ENCODE measurements around the gene ACOX3. TPM values are rescaled to one million over a fixed set of nuclear protein-coding genes. Genes with fewer than 3 reads are reported as not detected.

ACOX3 gene
- total and polyA plus RNA-seq, 2 of the 8 experiments (the other 6 are each of a cell fraction or from before 2014, with no cell fraction given) = 2.5 to 9.9 TPM

DNA sequence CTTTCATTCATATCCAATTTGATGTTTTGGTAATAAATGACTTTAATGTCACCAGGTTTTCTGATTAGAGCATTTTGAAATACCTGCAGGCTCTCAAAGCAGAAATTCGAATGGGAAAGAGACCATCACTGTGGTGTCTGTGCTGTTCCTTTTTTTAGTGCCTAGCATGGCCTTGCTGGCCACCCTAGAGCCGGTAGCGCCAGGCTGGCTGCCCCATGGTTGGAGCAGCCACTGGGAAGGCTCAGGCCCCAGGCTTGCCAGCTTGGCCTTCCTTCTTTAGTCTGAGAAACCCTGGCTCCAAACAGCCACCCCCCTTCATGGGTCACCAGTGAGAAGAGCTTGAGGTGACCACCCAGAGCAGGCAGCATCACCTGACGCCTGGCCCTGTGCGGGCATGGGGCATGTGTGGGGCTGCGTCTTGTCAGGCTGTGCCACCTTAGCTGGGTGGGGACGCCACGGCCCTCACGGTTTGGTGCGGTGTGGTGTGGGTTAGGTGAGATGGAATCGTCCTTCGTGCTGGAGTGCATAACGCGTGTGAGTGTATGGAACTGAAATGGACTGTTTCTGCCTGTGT is 30.0 kb upstream of the ACOX3 start:
- Histone ChIP-seq H3K9me3 (ENCODE audit: insufficient read depth in 2 of 2, low read depth in 1 of 2, low read length in 1 of 2) (no peaks in the 10 kb centered on the region), H3K79me2 (ENCODE audit: control insufficient read depth in 1 of 2, insufficient read depth in 2 of 2, low read length in 2 of 2) (no peaks in the 10 kb centered on the region), H3K56ac (replicated peaks; ENCODE audit: insufficient read length, low read depth, low read length) (no peak overlapping the region), H3K36me3 (ENCODE audit: control insufficient read depth in 2 of 4, insufficient read depth in 4 of 4, low read length in 3 of 4) (peaks cover 3 to 16% (median 8%) of the 10 kb centered on the region in 4 experiments; a peak in 5 of 8 replicates), H2BK5ac (ENCODE audit: low read depth, low read length) (no peak overlapping the region), H3K4me3 (ENCODE audit: extremely low read depth in 1 of 4, insufficient read depth in 2 of 4, low read depth in 3 of 4, low read length in 4 of 4) (no peak overlapping the region), H3K18ac (ENCODE audit: extremely low read depth, low read length) (no peak overlapping the region), H3K4me1 (replicated peaks in 1 of 4; ENCODE audit: control insufficient read depth in 3 of 4, insufficient read depth in 4 of 4, low read length in 3 of 4) (peaks cover 0 to 5% (median 2%) of the 10 kb centered on the region in 4 experiments; a peak in 2 of 7 replicates), H2BK120ac (replicated peaks; ENCODE audit: low read depth, low read length) (no peak overlapping the region), H4K5ac (ENCODE audit: insufficient read length, low read depth, low read length) (no peak overlapping the region), H2BK15ac (ENCODE audit: low read length) (no peak overlapping the region), H2BK20ac (ENCODE audit: low read length) (no peak overlapping the region), H3K4me2 (ENCODE audit: insufficient read depth in 1 of 2, low read depth in 2 of 2, low read length in 2 of 2) (no peak overlapping the region), H4K91ac (replicated peaks; ENCODE audit: insufficient read length, low read length) (peak overlapping the region; percentile 65), H2BK12ac (ENCODE audit: low read depth, low read length) (no peak overlapping the region), H3K23me2 (ENCODE audit: low read depth, low read length) (no peaks in the 10 kb centered on the region), H4K20me1 (replicated peaks in 1 of 2; ENCODE audit: control insufficient read depth in 1 of 2, insufficient read depth in 2 of 2, low read length in 2 of 2) (peaks cover 0 to 4% of the 10 kb centered on the region in 2 experiments), H3K79me1 (ENCODE audit: low read depth, low read length) (no peaks in the 10 kb centered on the region), H3K4ac (replicated peaks; ENCODE audit: insufficient read length, low read depth, low read length) (no peak overlapping the region), H3K9ac (replicated peaks in 1 of 4; ENCODE audit: extremely low read depth in 1 of 4, low read depth in 3 of 4, low read length in 3 of 4) (no peak overlapping the region), H3K23ac (ENCODE audit: insufficient read length) (no peak overlapping the region), H4K8ac (ENCODE audit: extremely low read depth, insufficient read depth, low read length) (no peak overlapping the region; the same call in 1 of the 2 replicates), H3K27me3 (replicated peaks in 1 of 4; ENCODE audit: control insufficient read depth in 3 of 4, extremely low read depth in 1 of 4, insufficient read depth in 3 of 4, low read length in 3 of 4) (no peaks in the 10 kb centered on the region), H2AFZ (ENCODE audit: low read length) (no peak overlapping the region), H2AK5ac (ENCODE audit: low read depth, low read length) (no peak overlapping the region; the same call in 1 of the 2 replicates), H3K14ac (ENCODE audit: insufficient read length) (no peak overlapping the region), H3K27ac (ENCODE audit: low read depth, low read length) (peak overlapping the region; percentile 54; the same call in 1 of the 2 replicates)
- 95% methylated on average over 14 of the region's 14 CpGs; no CpG with 5 or more reads in 1 of the 2 experiments for WGBS, 2 experiments (ENCODE audit: extremely low coverage in 1 of 2, insufficient coverage in 1 of 2, insufficient read length in 1 of 2, insufficient replicate concordance in 2 of 2, low coverage in 1 of 2, low lambda C conversion rate in 2 of 2, missing lambda C conversion rate in 1 of 2)
- ChIA-PET POLR2A (ENCODE audit: partially characterized antibody) (interaction anchor here (1.4 to 2.2 kb wide), 3 partner anchors 78 to 122 kb away, joined by 3 to 7 read pairs (median 3); partner anchors contain the start of genes CPZ and GPR78), CTCF (ENCODE audit: partially characterized antibody) (interaction anchor here (0.7 to 11.2 kb wide), 14 partner anchors 9 to 198 kb away, joined by 3 to 237 read pairs (median 4); no protein-coding TSS in a partner anchor)
- DNase-seq (ENCODE audit: low read depth in 1 of 2, low spot score in 2 of 2) = no peak
- no peak for FAIRE-seq
- TF ChIP-seq EZH2 (IDR thresholded peaks at IDR 0.05; ENCODE audit: low read depth, low read length, severe bottlenecking) = no peak
- TF ChIP-seq HDAC2 (IDR thresholded peaks at IDR 0.05; ENCODE audit: borderline replicate concordance in 1 of 2, low read depth in 2 of 2, low read length in 2 of 2) = no peak
